ENCODE results near the gene NAA38.

The NAA38 gene

GRCh38 chr17:7887482-7888183 lies 30.3 kb upstream of the NAA38 start (continued):
- peak; percentile 74 for TF ChIP-seq ZNF423 (tag by site-specific recombination; IDR thresholded peaks at IDR 0.05)
- peak; percentile 56 for TF ChIP-seq HIC1 (tag by site-specific recombination; IDR thresholded peaks at IDR 0.05)
- TF ChIP-seq SP3 (tag by site-specific recombination; IDR thresholded peaks at IDR 0.05) = peak; percentile 89
- TF ChIP-seq, protein P1, sequence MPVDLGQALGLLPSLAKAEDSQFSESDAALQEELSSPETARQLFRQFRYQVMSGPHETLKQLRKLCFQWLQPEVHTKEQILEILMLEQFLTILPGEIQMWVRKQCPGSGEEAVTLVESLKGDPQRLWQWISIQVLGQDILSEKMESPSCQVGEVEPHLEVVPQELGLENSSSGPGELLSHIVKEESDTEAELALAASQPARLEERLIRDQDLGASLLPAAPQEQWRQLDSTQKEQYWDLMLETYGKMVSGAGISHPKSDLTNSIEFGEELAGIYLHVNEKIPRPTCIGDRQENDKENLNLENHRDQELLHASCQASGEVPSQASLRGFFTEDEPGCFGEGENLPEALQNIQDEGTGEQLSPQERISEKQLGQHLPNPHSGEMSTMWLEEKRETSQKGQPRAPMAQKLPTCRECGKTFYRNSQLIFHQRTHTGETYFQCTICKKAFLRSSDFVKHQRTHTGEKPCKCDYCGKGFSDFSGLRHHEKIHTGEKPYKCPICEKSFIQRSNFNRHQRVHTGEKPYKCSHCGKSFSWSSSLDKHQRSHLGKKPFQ (tag by site-specific recombination; IDR thresholded peaks at IDR 0.05) = peak; percentile 75
- peak; percentile 82 for TF ChIP-seq ZBTB8A (tag by site-specific recombination; IDR thresholded peaks at IDR 0.05)
- no peak for TF ChIP-seq MYNN (tag by site-specific recombination; IDR thresholded peaks at IDR 0.05; ENCODE audit: borderline replicate concordance)
- TF ChIP-seq ZBTB7A (tag by site-specific recombination; IDR thresholded peaks at IDR 0.05; ENCODE audit: low read depth) = no peak
- TF ChIP-seq ZNF133 (tag by site-specific recombination; IDR thresholded peaks at IDR 0.05) = no peak
- TF ChIP-seq ZBTB44 (tag by site-specific recombination; IDR thresholded peaks at IDR 0.05) = 0 out of 2 replicates have a peak, but pooled peaks have one; percentile 3
- TF ChIP-seq ZBTB11 (tag by site-specific recombination; conservative IDR thresholded peaks at IDR 0.05; ENCODE audit: low read depth) = no peak; the same call in 1 of the 2 replicates
- TF ChIP-seq ZNF571 (tag by site-specific recombination; IDR thresholded peaks at IDR 0.05) = no peak
- TF ChIP-seq HOXC10 (CRISPR knock-in tag; IDR thresholded peaks at IDR 0.05) = no peak
- TF ChIP-seq ZFP37 (tag by site-specific recombination; IDR thresholded peaks at IDR 0.05) = 0 out of 2 replicates have a peak, but pooled peaks have one; percentile 47
- TF ChIP-seq WT1 (tag by site-specific recombination; IDR thresholded peaks at IDR 0.05) = peak; percentile 95
- no peak for TF ChIP-seq ZNF214 (tag by site-specific recombination; IDR thresholded peaks at IDR 0.05; ENCODE audit: borderline replicate concordance)
- TF ChIP-seq, protein P2, sequence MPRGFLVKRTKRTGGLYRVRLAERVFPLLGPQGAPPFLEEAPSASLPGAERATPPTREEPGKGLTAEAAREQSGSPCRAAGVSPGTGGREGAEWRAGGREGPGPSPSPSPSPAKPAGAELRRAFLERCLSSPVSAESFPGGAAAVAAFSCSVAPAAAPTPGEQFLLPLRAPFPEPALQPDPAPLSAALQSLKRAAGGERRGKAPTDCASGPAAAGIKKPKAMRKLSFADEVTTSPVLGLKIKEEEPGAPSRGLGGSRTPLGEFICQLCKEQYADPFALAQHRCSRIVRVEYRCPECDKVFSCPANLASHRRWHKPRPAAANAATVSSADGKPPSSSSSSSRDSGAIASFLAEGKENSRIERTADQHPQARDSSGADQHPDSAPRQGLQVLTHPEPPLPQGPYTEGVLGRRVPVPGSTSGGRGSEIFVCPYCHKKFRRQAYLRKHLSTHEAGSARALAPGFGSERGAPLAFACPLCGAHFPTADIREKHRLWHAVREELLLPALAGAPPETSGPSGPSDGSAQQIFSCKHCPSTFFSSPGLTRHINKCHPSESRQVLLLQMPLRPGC (tag by site-specific recombination; IDR thresholded peaks at IDR 0.05) = no peak
- no peak for TF ChIP-seq ZNF692 (tag by site-specific recombination; IDR thresholded peaks at IDR 0.05)
- TF ChIP-seq ZNF248 (tag by site-specific recombination; IDR thresholded peaks at IDR 0.05) = no peak
- TF ChIP-seq ZNF239 (tag by site-specific recombination; IDR thresholded peaks at IDR 0.05) = no peak
- TF ChIP-seq ZNF560 (tag by site-specific recombination; IDR thresholded peaks at IDR 0.05; ENCODE audit: borderline replicate concordance) = no peak
- no peak for TF ChIP-seq ZNF555 (tag by site-specific recombination; conservative IDR thresholded peaks at IDR 0.05)
- TF ChIP-seq ZNF311 (tag by site-specific recombination; IDR thresholded peaks at IDR 0.05; ENCODE audit: borderline replicate concordance) = no peak
- TF ChIP-seq, protein P3, sequence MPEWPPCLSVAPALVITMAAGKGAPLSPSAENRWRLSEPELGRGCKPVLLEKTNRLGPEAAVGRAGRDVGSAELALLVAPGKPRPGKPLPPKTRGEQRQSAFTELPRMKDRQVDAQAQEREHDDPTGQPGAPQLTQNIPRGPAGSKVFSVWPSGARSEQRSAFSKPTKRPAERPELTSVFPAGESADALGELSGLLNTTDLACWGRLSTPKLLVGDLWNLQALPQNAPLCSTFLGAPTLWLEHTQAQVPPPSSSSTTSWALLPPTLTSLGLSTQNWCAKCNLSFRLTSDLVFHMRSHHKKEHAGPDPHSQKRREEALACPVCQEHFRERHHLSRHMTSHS (tag by site-specific recombination; IDR thresholded peaks at IDR 0.05) = no peak

Measured in HEK293 (cell line).